Thoracic aorta (tissue), 2 donors: ENCODE data around the gene TNFAIP1. TPM values are rescaled to one million over a fixed set of nuclear protein-coding genes. Genes with fewer than 3 reads are reported as not detected.

Source experiments
- ATAC-seq: fragments of 150-250 bp; one replicate; pipeline ENCODE4 v1.8.0; 2017; ENCODE audit warnings: low read depth; ENCODE audit not compliant: insufficient number of reproducible peaks, low FRiP score
- DNase-seq: peaks from one replicate; pipeline ENCODE4 v3.0.0-alpha.2; 2020; ENCODE audit warnings: low spot score
- H3K27ac ChIP-seq, 2 donors: fragments of 200-600 bp; sonication (generic); 1 replicate in 1 of 2; 2 replicates in 1 of 2; pipeline ENCODE4 v1.5.1; 2016; ENCODE audit warnings: mild to moderate bottlenecking in 2 of 2, moderate library complexity in 2 of 2
- H3K27me3 ChIP-seq: fragments of 200-600 bp; sonication (generic); replicated peaks from 2 replicates; pipeline ENCODE4 v1.6.0; 2016; ENCODE audit warnings: mild to moderate bottlenecking; ENCODE audit not compliant: insufficient read depth
- H3K36me3 ChIP-seq: fragments of 200-600 bp; sonication (generic); one replicate; pipeline ENCODE4 v1.5.1; 2016
- H3K4me1 ChIP-seq, 2 donors: fragments of 200-600 bp; sonication (generic); 1 replicate in 1 of 2; 2 replicates in 1 of 2; pipeline versions ENCODE4 v1.5.1 to v1.6.0; 2016; ENCODE audit warnings: low read depth in 2 of 2, mild to moderate bottlenecking in 1 of 2; ENCODE audit not compliant: control insufficient read depth in 1 of 2
- H3K4me3 ChIP-seq: fragments of 200-600 bp; sonication (generic); 2 replicates; pipeline ENCODE4 v1.5.1; 2016; ENCODE audit warnings: mild to moderate bottlenecking
- H3K9me3 ChIP-seq: fragments of 200-600 bp; sonication (generic); 2 replicates; pipeline ENCODE4 v1.5.1; 2016
- CTCF ChIP-seq: fragments of 200-600 bp; sonication (generic); IDR thresholded peaks from one replicate; pipeline ENCODE4 v1.5.1; 2019; ENCODE audit warnings: antibody characterized with exemption
- total RNA-seq, 2 donors: library from RNA; depleted of rRNA; stranded (reverse); fragments of >200 nt; gene quantifications; one replicate each; pipeline versions ENCODE4 v1.1.0 to v1.2.3, GENCODE V29; 2016

TNFAIP1 gene
- total RNA-seq, 2 donors from 2014 or later: 43.3 to 66.1 TPM

- Histone ChIP-seq H3K9me3 (no peaks in the 10 kb centered on the region), H3K27me3 (no peaks in the 10 kb centered on the region), H3K4me3 (no peak overlapping the region), H3K36me3 (peaks cover 13% of the 10 kb centered on the region), H3K4me1 (no peaks in the 10 kb centered on the region), H3K27ac (no peak overlapping the region)
- no peak for DNase-seq
- ATAC-seq: no peak
- no peak for TF ChIP-seq CTCF
Observed at GRCh38 chr17:28326114-28326513, 9.4 kb upstream of the TNFAIP1 start.

- no peaks in the 10 kb centered on the region for H3K27me3 ChIP-seq
- DNase-seq: no peak
- TF ChIP-seq CTCF: no peak
- H3K9me3 ChIP-seq: no peaks in the 10 kb centered on the region
- H3K4me1 ChIP-seq: no peaks in the 10 kb centered on the region
- peaks cover 13% of the 10 kb centered on the region for H3K36me3 ChIP-seq
- H3K27ac ChIP-seq: no peak overlapping the region
- no peak overlapping the region for H3K4me3 ChIP-seq
- no peak for ATAC-seq
Observed at GRCh38 chr17:28327031-28327607, 8.4 kb upstream of the TNFAIP1 start.

GRCh38 chr17:28327709-28328108 is 7.9 kb upstream of the TNFAIP1 start:
- no peak overlapping the region for H3K4me3 ChIP-seq
- TF ChIP-seq CTCF: no peak
- DNase-seq (no peak), ATAC-seq (no peak)
- no peaks in the 10 kb centered on the region for H3K4me1 ChIP-seq
- peaks cover 13% of the 10 kb centered on the region for H3K36me3 ChIP-seq
- H3K27ac ChIP-seq: no peak overlapping the region
- no peaks in the 10 kb centered on the region for H3K9me3 ChIP-seq
- H3K27me3 ChIP-seq: no peaks in the 10 kb centered on the region

GRCh38 chr17:28328325-28328724 is 7.2 kb upstream of the TNFAIP1 start:
- H3K27ac ChIP-seq: no peak overlapping the region
- no peaks in the 10 kb centered on the region for H3K9me3 ChIP-seq
- H3K27me3 ChIP-seq: no peaks in the 10 kb centered on the region
- no peak for ATAC-seq
- H3K36me3 ChIP-seq: peaks cover 13% of the 10 kb centered on the region
- H3K4me1 ChIP-seq: peaks cover 0 to 3% of the 10 kb centered on the region in 2 donors
- DNase-seq: no peak
- H3K4me3 ChIP-seq: no peak overlapping the region
- TF ChIP-seq CTCF: no peak

GRCh38 chr17:28330671-28331070 is 4.9 kb upstream of the TNFAIP1 start:
- H3K27ac ChIP-seq: no peak overlapping the region
- H3K4me1 ChIP-seq: peaks cover 9 to 17% of the 10 kb centered on the region in 2 donors
- peaks cover 13% of the 10 kb centered on the region for H3K36me3 ChIP-seq
- no peak overlapping the region for H3K4me3 ChIP-seq
- TF ChIP-seq CTCF: no peak
- no peak for ATAC-seq
- H3K9me3 ChIP-seq: no peaks in the 10 kb centered on the region
- no peaks in the 10 kb centered on the region for H3K27me3 ChIP-seq
- DNase-seq: no peak
